ENCODE results near the gene PYDC1. TPM values are rescaled to one million over a fixed set of nuclear protein-coding genes. Genes with fewer than 3 reads are reported as not detected.

The PYDC1 gene
- total and polyA plus RNA-seq, 2 experiments from 2014 or later: 1.8 TPM; not detected in 1

GRCh38 chr16:31202414-31203375 lies 14.2 kb downstream of the PYDC1 start, which contains the start of gene PYCARD:
PYCARD (minus strand) TSS chr16:31202760; CDS start chr16:31202690, 70 bp downstream.
- Histone ChIP-seq H3K79me2 (replicated peaks; ENCODE audit: insufficient read depth) (no peaks in the 10 kb centered on the region), H3K4me1 (ENCODE audit: insufficient read depth) (peaks cover 16% of the 10 kb centered on the region), H4K20me1 (replicated peaks; ENCODE audit: insufficient read depth) (peaks cover 30% of the 10 kb centered on the region; the same call in 1 of the 2 replicates), H3F3A (replicated peaks; ENCODE audit: low read depth) (peaks cover 45% of the 10 kb centered on the region), H2AFZ (peak within 1 kb of the TSS; percentile 94), H3K36me3 (ENCODE audit: insufficient read depth) (no peaks in the 10 kb centered on the region), H3K4me2 (peak within 1 kb of the TSS; percentile 89), H3K27me3 (ENCODE audit: insufficient read depth) (peaks cover 11% of the 10 kb centered on the region), H3K4me3 (peak within 1 kb of the TSS; percentile 82), H3K9me2 (ENCODE audit: insufficient read depth) (no peaks in the 10 kb centered on the region), H3K27ac (ENCODE audit: low read depth) (peak within 1 kb of the TSS; percentile 63; the same call in 1 of the 2 replicates)
- H3K27ac Mint-ChIP-seq: peak within 1 kb of the TSS; percentile 86; the same call in 1 of the 2 replicates
- peak within 1 kb of the TSS; percentile 85 for H3K4me3 Mint-ChIP-seq
- peaks cover 3% of the 10 kb centered on the region; the same call in 2 of the 3 replicates for H3K9me3 Mint-ChIP-seq
- ATAC-seq: peak; percentile 21
- DNase-seq (ENCODE audit: low spot score): peak; percentile 66
- H3K4me1 Mint-ChIP-seq: peaks cover 15% of the 10 kb centered on the region
- peaks cover 23% of the 10 kb centered on the region for H3K36me3 Mint-ChIP-seq (ENCODE audit: low read depth)
- peaks cover 25% of the 10 kb centered on the region for H3K27me3 Mint-ChIP-seq (ENCODE audit: insufficient read depth, low read depth, poor library complexity)
- TF ChIP-seq EZH2phosphoT487 (IDR thresholded peaks at IDR 0.05; ENCODE audit: unreplicated experiment) (no peak), CREB1 (CRISPR knock-in tag; IDR thresholded peaks at IDR 0.05; ENCODE audit: low read depth) (no peak), STAT1 (IDR thresholded peaks at IDR 0.05; ENCODE audit: unreplicated experiment) (no peak), NANOG (IDR thresholded peaks at IDR 0.05; ENCODE audit: borderline replicate concordance) (no peak), ZNF462 (CRISPR knock-in tag; IDR thresholded peaks at IDR 0.05) (no peak), JUNB (IDR thresholded peaks at IDR 0.05; ENCODE audit: unreplicated experiment) (no peak), ZNF114 (CRISPR knock-in tag; IDR thresholded peaks at IDR 0.05) (no peak), CTCF (conservative IDR thresholded peaks at IDR 0.05; ENCODE audit: low read depth in 2 of 2) (no peak), POLR2AphosphoS5 (IDR thresholded peaks at IDR 0.05; ENCODE audit: low read depth) (no peak), REST (IDR thresholded peaks at IDR 0.05; ENCODE audit: unreplicated experiment) (no peak), ZNF331 (CRISPR knock-in tag; IDR thresholded peaks at IDR 0.05; ENCODE audit: low read depth) (no peak), EZH2 (IDR thresholded peaks at IDR 0.05; ENCODE audit: low read depth, unreplicated experiment) (no peak), ETS1 (IDR thresholded peaks at IDR 0.05) (no peak)
